ENCODE data around the gene MYEOV. TPM values are rescaled to one million over a fixed set of nuclear protein-coding genes. Genes with fewer than 3 reads are reported as not detected.

MYEOV gene
- total RNA-seq, 4 donors from 2014 or later, result not detected

- Histone ChIP-seq H3K9me3 (peaks cover 0 to 13% (median 3%) of the 10 kb centered on the region in 4 donors), H3K27ac (replicated peaks in 1 of 4) (no peak overlapping the region), H3K4me1 (no peaks in the 10 kb centered on the region), H3K36me3 (no peaks in the 10 kb centered on the region), H3K27me3 (peaks cover 0 to 36% (median 0%) of the 10 kb centered on the region in 4 donors), H3K4me3 (no peak overlapping the region)
- TF ChIP-seq POLR2A (IDR thresholded peaks at IDR 0.05; ENCODE audit: low read depth) (no peak), CTCF (IDR thresholded peaks at IDR 0.05) (no peak), POLR2AphosphoS5 (IDR thresholded peaks at IDR 0.05) (no peak), EP300 (IDR thresholded peaks at IDR 0.05) (no peak)
- intact Hi-C loops (cut with DNase I), result no loop called here
- WGBS, result 85% methylated on average over 5 of the region's 9 CpGs
- no peak for DNase-seq (ENCODE audit: extremely low spot score)
Observed at GRCh38 chr11:69252490-69252837, 41.5 kb upstream of the MYEOV start.

- intact Hi-C loops (cut with DNase I), result no loop called here
- DNase-seq (ENCODE audit: extremely low spot score), result no peak
Observed at GRCh38 chr11:69253028-69253427, 40.9 kb upstream of the MYEOV start.

GRCh38 chr11:69257134-69257533 is 36.8 kb upstream of the MYEOV start:
- peaks cover 0 to 18% (median 6%) of the 10 kb centered on the region in 4 donors for H3K9me3 ChIP-seq
- intact Hi-C loops (cut with DNase I), result no loop called here
- TF ChIP-seq POLR2AphosphoS5 (IDR thresholded peaks at IDR 0.05) (no peak), POLR2A (IDR thresholded peaks at IDR 0.05; ENCODE audit: low read depth) (no peak), CTCF (IDR thresholded peaks at IDR 0.05) (no peak), EP300 (IDR thresholded peaks at IDR 0.05) (no peak)
- peaks cover 0 to 9% (median 0%) of the 10 kb centered on the region in 4 donors for H3K27me3 ChIP-seq
- no peaks in the 10 kb centered on the region for H3K4me1 ChIP-seq
- H3K36me3 ChIP-seq, result no peaks in the 10 kb centered on the region
- no peak for DNase-seq (ENCODE audit: extremely low spot score)
- 64% methylated on average over 5 of the region's 5 CpGs for WGBS
- no peak overlapping the region for H3K27ac ChIP-seq (replicated peaks in 1 of 4)
- H3K4me3 ChIP-seq, result no peak overlapping the region

More at GRCh38 chr11:69253028-69253427, 40.9 kb upstream of the MYEOV start:
- Histone ChIP-seq H3K4me1 (no peaks in the 10 kb centered on the region), H3K27ac (replicated peaks in 1 of 4) (no peak overlapping the region), H3K9me3 (peaks cover 0 to 13% (median 3%) of the 10 kb centered on the region in 4 donors), H3K36me3 (no peaks in the 10 kb centered on the region), H3K27me3 (peaks cover 0 to 36% (median 0%) of the 10 kb centered on the region in 4 donors), H3K4me3 (no peak overlapping the region)
- TF ChIP-seq CTCF (IDR thresholded peaks at IDR 0.05) (no peak), POLR2A (IDR thresholded peaks at IDR 0.05; ENCODE audit: low read depth) (no peak), POLR2AphosphoS5 (IDR thresholded peaks at IDR 0.05) (no peak), EP300 (IDR thresholded peaks at IDR 0.05) (no peak)

GRCh38 chr11:69257838-69258658 is 35.9 kb upstream of the MYEOV start:
- 72% methylated on average over 6 of the region's 6 CpGs for WGBS
- Histone ChIP-seq H3K27ac (replicated peaks in 1 of 4) (no peak overlapping the region), H3K36me3 (no peaks in the 10 kb centered on the region), H3K4me1 (no peaks in the 10 kb centered on the region), H3K27me3 (peaks cover 0 to 3% (median 0%) of the 10 kb centered on the region in 4 donors), H3K4me3 (no peak overlapping the region), H3K9me3 (peaks cover 0 to 13% (median 5%) of the 10 kb centered on the region in 4 donors)
- TF ChIP-seq EP300 (IDR thresholded peaks at IDR 0.05), result no peak
- DNase-seq (ENCODE audit: extremely low spot score), result no peak
- intact Hi-C loops (cut with DNase I), result no loop called here

- peaks cover 0 to 5% (median 0%) of the 10 kb centered on the region in 4 donors for H3K4me1 ChIP-seq
- TF ChIP-seq POLR2A (IDR thresholded peaks at IDR 0.05; ENCODE audit: low read depth) (no peak), EP300 (IDR thresholded peaks at IDR 0.05) (no peak), POLR2AphosphoS5 (IDR thresholded peaks at IDR 0.05) (no peak), CTCF (IDR thresholded peaks at IDR 0.05) (no peak)
- no peak overlapping the region for H3K4me3 ChIP-seq
- 51% methylated on average over 2 of the region's 2 CpGs for WGBS
- intact Hi-C loops (cut with DNase I), result no loop called here
- H3K9me3 ChIP-seq, result peaks cover 0 to 5% (median 3%) of the 10 kb centered on the region in 4 donors
- H3K36me3 ChIP-seq, result no peaks in the 10 kb centered on the region
- no peak overlapping the region for H3K27ac ChIP-seq (replicated peaks in 1 of 4)
- peaks cover 0 to 3% (median 0%) of the 10 kb centered on the region in 4 donors for H3K27me3 ChIP-seq
- DNase-seq (ENCODE audit: extremely low spot score), result no peak
Observed at GRCh38 chr11:69259096-69259495, 34.9 kb upstream of the MYEOV start.

Measured in esophagus muscularis mucosa (tissue), 4 donors.